ENCODE measurements around the gene NPAS2.

NPAS2 gene

GRCh38 chr2:100905132-100905805 is 85.3 kb downstream of the NPAS2 start:
- no peak for DNase-seq (ENCODE audit: low read depth in 2 of 2)

DNA sequence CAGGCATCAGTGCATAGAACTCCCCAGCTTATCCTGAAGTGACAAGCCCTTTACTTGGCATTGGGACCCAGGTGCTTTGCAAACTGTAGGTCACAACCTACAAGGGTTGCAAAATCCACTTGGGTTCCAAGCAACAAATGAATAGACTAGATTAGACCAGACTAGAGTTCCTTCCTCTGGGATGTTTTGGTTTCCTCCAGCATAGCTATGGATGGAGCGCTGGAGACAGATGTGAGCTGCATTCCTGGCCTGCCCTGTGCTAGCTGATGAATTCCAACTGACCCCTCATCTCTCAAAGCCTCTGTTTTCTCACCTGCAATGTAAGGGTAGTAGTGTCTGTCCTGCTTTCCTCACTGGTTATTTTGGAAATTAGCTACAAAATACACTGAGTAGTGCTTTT is 86.2 kb downstream of the NPAS2 start:
- no peak for DNase-seq (ENCODE audit: low read depth in 2 of 2)

GRCh38 chr2:100906679-100907078 is 86.7 kb downstream of the NPAS2 start:
- no peak for DNase-seq (ENCODE audit: low read depth in 2 of 2)

GRCh38 chr2:100907832-100908231 is 87.9 kb downstream of the NPAS2 start:
- no peak for DNase-seq (ENCODE audit: low read depth in 2 of 2)

DNA sequence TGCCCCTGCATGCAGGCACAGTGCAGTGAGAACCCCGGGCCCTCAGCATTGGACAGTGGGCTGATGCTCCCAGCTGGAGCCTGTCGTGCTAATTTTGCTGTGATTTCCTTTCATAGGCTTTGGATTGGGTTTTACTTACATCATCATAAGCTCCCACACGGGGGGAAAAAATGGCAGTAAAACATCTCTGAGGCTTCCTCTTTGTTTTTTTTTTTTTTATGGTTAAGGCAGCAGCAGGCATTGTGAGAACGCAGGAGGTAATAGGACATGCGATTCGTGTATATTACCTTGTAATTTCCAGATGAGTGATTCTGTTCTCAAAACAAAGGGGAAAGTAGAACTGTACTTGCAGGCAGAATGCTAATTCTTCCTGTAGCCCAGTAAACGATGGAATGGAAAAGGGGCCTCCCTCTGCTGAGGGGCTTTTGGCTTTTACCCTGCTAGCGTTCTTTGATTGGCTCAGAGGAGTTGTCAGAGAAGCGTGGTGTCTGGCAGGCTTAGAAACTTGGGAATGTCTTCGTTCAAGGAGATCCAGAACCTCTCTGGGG is 89.7 kb downstream of the NPAS2 start:
- DNase-seq (ENCODE audit: low read depth in 2 of 2) = no peak

GRCh38 chr2:100910111-100910510 is 90.2 kb downstream of the NPAS2 start:
- no peak for DNase-seq (ENCODE audit: low read depth in 2 of 2)

GRCh38 chr2:100919316-100919715 is 99.4 kb downstream of the NPAS2 start:
- DNase-seq (ENCODE audit: low read depth in 2 of 2) = no peak

DNA sequence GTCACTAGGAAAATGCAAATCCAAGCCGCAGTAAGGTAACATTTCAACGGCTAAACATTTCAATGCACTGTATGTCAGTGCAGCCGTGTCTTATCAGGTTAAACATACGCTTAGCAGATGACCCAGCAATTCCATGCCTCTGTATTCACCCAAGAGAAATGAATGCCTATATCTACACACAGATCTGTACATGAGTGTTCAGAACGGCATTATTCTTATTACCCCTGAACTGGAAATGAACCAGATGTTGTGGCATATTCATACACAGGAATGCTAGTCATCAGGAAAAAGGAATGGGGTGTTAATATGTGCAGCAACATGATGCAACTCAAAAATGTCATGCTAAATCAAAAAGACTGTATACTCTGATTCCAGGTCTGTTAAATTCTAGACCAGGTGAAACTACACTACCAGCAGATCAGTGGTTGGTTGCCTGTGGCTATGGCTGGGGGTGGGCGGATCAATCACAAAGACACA is 101.8 kb downstream of the NPAS2 start:
- no peak for DNase-seq (ENCODE audit: low read depth in 2 of 2)

DNA sequence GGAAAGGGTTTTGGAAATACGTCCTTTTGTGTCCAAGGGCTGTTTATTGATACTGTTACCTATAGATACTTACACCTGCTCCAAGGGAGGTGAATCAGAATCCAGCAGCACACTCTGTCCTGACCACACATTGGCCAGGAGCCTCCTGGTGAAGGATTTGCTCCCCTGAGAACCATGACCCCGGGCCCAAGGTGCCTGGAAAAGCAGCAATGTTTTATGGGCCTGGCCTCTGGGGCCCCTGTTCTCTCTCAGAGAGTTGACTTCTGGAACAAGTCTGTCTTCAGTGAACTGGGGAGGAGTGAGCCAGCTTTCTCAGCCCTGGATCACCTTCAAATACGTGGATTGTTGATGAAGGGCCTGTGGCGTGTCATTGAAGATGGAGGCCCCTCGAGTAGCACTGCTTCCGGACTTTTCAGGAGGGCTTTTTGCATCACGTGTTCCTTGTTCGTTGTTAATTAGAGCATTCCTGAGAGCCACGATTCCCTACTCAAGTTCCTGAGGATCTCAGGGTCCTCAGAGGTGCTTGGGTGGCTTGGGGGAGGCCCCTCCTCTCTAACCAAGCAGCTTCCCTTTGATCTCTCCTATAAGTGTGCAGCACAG is 103.6 kb downstream of the NPAS2 start:
- no peak for DNase-seq (ENCODE audit: low read depth in 2 of 2)

DNA sequence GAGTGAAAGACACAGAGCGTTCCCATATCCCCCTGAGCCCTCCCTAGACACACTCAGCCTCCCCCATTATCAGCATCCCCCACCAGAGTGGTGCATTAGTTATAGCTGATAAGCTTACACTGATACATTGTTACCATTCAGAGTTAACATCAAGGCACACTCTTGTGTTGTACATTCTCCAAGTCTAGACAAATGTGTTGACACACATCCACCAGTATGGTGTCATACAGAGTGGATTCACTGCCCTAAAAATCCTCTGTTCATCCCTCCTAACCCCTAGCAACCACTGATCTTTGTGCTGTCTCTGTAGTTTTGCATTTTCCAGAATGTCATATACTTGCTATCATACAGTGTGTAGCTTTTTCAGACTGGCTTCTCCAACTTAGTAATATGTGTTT is 104.2 kb downstream of the NPAS2 start:
- DNase-seq (ENCODE audit: low read depth in 2 of 2) = no peak

DNA sequence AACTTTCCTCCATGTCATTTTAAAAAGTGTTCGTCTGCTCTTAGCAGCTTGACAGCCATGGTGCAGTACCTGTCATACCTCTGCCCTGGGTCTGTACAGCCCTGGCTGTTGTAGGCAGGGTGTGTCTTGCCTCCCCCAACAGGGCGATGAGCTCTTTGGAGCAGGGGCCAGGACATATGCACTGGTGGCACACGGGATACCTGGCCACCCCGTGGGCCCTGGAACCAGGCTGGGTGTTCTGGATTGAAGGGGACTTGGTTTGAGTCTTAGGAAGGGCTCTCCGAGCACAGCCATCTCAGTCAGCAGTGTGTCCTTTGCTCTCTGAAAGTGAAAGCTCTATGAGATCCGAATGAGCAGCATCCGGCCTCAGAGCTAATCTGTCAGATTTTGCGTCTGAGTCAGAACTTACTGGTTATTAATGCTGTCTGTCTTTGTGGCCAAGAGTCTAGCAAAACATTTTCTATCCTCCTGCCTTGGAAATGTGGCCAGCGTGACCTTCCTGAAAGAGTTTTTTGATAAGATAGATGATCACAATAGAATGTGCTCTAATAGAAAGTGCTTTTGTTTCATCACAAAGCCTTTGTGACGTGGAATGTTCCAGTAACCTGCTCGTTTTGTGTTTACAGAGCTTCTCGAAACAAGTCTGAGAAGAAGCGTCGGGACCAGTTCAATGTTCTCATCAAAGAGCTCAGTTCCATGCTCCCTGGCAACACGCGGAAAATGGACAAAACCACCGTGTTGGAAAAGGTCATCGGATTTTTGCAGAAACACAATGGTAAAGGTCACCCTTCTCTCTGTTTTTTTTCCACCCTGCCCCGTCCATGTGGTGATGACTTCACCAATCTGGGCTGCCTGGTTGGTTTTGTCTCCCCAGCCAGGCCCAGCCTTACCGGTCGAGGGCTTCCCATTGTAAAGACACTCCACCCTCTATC is 104.8 kb downstream of the NPAS2 start:
- no peak for DNase-seq (ENCODE audit: low read depth in 2 of 2)

DNA sequence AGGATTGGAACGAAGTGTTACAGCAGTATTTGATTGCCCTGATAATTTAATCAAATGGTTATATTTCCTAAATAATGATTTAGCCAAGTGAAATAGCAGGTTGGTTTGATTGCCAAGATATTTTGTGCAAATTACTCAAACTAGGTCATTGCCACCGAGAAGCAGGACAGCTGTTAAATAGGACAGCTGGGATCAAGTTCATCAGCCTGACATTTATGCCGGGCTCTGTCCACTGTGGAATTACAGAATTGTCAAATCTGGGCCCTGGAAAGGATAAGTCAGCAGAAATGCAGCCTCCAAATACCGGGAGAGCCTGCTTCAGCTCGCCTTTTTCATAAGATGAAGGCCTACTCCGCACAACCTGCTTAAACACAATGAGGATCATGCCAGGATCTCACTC is 108.3 kb downstream of the NPAS2 start:
- DNase-seq (ENCODE audit: low read depth in 2 of 2) = no peak

GRCh38 chr2:100929147-100929546 is 109.2 kb downstream of the NPAS2 start:
- no peak for DNase-seq (ENCODE audit: low read depth in 2 of 2)

DNA sequence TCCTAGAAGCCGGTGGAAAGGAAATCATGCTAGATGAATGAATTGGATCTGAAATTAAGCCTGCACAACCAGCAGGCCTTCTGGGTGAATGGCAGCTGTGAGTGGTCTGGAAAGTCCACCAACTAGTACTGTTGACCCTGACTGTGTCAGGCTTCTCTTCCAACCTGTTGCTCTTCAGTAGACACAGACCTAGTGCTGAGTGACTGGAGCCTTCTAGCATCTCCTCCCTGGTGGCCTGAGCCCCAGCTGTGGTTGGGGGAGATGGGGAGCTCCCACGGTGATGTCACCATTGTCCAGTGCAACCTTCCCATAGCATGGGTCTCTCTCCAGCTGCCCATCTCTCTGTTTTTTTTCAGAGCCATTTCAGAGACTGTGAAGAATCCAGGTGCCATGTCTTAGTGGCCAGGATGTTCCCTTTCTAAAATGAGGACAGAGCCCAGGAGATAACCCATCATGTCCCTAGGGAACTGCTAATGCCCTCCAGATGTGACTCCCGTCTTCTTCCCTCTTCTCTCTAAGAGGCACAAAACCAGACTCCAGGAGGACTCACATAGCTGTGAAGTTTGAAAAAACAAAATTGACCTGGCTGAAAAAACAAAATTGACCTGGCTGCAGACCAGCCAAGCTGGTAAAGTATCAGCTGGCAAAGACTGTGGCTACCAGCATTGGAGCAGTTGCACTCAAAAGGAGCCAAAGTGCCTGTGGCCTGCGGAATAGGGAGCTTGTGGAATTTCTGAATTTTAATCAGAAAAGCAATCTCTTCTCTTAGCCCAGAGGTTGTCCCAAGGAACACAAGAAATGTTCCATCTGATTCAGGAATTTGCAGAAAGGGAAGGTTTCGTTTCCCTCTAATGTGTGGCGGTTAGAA is 114.8 kb downstream of the NPAS2 start:
- no peak for DNase-seq (ENCODE audit: low read depth in 2 of 2)

DNA sequence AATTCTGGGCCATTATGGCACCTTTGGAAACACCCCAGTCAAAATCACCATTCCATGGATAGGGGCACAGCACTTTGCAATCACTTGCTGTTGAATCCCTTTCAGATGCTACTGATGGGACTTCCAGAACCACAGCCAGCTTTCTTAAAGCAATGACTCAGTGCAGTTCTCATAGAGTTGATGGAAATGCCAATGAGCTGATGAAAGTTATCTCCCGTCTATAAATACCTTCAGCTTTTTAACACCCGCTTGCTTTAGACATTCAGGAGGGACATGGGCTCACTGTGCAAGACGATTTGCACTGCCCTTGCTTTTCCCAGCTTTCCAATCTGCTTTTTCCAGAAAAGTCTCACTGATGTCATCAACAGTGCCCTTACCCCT is 115.4 kb downstream of the NPAS2 start:
- DNase-seq (ENCODE audit: low read depth in 2 of 2) = no peak

DNA sequence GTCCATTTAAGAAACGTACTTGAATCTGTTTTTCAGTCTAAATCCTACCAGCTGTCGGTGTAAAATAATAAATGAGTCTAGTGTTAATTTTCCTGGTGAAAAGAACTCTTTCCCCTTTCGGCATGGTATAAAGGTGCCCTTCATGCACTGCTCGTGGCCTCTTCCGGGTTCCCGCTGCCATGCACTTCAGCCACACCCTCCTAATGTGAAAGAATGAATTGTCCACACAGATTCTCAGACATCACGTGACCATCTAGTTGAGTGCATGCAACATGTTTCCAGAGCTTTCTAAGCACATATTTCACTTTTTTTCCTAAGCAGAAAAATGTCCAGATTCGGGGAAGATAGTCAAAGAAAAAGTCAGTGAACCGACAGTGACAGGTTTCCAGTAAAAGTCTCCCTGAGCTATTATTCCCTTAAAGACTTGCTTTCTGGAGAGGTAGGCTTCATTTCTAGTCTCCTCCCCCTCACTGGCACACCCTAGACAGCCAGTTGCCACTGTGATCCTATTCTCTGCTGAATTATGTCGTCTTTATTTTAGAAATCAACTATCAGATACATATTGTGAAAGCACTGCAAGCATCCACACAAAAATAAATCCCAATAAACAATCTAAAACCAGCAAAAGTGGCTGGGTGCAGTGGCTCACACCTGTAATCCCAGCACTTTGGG is 116.3 kb downstream of the NPAS2 start:
- no peak for DNase-seq (ENCODE audit: low read depth in 2 of 2)

DNA sequence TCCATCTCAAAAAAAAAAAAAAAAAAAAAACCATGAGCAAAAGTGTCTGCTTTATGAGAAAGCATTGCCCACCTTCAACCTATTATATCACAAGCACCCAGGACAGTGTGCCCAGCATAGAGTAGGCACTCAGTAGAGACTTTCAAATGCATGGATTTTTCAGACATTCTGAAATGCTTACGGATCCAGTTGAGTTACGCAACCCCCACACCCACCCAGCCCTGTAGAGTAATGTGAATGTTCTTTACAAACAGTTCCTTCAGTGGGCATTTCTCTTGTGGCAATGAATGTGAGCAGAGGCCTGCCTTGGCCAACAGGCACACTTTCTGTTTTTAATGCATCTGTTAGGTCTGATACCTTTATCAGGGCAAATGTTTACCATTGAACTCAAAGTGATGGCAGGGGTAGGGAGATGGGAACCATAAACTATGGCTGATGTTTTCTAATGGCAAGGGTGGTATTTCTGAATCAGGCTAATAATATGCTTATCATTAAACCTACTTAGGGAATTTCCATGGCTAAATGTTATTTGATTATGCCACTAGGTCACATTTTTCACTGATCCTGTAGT is 117.1 kb downstream of the NPAS2 start:
- DNase-seq (ENCODE audit: low read depth in 2 of 2) = no peak

GRCh38 chr2:100938031-100939026 is 118.4 kb downstream of the NPAS2 start:
- no peak for DNase-seq (ENCODE audit: low read depth in 2 of 2)

DNA sequence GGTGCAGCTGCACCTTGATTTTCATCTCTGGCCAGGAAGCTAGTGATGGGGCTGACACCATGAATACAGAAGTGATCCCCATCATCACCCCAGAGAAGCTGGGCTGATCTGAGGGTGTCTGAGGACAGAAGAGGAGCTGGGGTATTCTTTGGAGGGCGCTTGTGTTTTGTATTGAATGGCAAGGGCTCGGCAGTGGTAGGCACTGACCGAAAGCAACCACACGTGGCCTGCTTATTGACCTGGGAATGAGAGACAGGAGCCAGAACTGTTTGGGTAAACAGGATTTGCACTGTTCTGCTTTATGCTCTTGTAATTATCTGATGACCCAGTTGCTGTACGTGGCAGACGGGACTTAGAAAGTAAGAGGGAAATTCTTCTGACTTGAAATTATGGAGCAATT is 119.5 kb downstream of the NPAS2 start:
- DNase-seq (ENCODE audit: low read depth in 2 of 2) = no peak
